Measurements from ENCODE around the gene HTT. TPM values are rescaled to one million over a fixed set of nuclear protein-coding genes. Genes with fewer than 3 reads are reported as not detected.
A peak's percentile ranks its signal among the peaks of the same experiment; 100 is the strongest.

HTT gene
- total and polyA plus RNA-seq, 2 of the 13 experiments (the other 11 are each of a cell fraction or from before 2014, with no cell fraction given), result 17.5 to 19.5 TPM

DNA sequence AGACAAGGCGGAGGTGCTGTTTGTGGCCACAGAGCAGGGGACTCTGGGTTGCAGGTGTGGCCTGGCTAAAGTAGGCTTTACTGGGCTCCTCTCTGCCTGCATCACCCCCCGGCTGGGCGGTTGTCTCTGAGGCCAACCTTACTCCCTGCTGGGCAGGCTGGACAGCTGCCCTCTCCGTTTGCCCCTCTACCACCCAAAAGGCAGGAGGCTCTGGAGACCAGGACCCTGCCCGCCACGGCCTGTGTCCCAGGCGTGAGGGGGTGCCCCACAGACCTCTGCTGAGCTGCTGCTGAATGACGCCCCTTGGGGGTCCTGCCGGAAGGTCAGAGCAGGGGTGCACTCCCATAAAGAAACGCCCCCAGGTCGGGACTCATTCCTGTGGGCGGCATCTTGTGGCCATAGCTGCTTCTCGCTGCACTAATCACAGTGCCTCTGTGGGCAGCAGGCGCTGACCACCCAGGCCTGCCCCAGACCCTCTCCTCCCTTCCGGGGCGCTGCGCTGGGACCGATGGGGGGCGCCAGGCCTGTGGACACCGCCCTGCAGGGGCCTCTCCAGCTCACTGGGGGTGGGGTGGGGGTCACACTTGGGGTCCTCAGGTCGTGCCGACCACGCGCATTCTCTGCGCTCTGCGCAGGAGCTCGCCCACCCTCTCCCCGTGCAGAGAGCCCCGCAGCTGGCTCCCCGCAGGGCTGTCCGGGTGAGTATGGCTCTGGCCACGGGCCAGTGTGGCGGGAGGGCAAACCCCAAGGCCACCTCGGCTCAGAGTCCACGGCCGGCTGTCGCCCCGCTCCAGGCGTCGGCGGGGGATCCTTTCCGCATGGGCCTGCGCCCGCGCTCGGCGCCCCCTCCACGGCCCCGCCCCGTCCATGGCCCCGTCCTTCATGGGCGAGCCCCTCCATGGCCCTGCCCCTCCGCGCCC is 1.1 kb upstream of the HTT start (continued):
- TF ChIP-seq, protein P1, sequence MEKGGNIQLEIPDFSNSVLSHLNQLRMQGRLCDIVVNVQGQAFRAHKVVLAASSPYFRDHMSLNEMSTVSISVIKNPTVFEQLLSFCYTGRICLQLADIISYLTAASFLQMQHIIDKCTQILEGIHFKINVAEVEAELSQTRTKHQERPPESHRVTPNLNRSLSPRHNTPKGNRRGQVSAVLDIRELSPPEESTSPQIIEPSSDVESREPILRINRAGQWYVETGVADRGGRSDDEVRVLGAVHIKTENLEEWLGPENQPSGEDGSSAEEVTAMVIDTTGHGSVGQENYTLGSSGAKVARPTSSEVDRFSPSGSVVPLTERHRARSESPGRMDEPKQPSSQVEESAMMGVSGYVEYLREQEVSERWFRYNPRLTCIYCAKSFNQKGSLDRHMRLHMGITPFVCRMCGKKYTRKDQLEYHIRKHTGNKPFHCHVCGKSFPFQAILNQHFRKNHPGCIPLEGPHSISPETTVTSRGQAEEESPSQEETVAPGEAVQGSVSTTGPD (CRISPR knock-in tag; IDR thresholded peaks at IDR 0.05), result no peak; the same call in 1 of the 2 replicates
- TF ChIP-seq ZNF331 (CRISPR knock-in tag; IDR thresholded peaks at IDR 0.05) (peak; percentile 64), FOXK2 (IDR thresholded peaks at IDR 0.05) (no peak), ZNF614 (CRISPR knock-in tag; IDR thresholded peaks at IDR 0.05; ENCODE audit: borderline replicate concordance) (no peak), ZFP37 (CRISPR knock-in tag; IDR thresholded peaks at IDR 0.05; ENCODE audit: borderline replicate concordance) (no peak), NFE2 (CRISPR knock-in tag; IDR thresholded peaks at IDR 0.05) (no peak)
- TF ChIP-seq, protein P2, sequence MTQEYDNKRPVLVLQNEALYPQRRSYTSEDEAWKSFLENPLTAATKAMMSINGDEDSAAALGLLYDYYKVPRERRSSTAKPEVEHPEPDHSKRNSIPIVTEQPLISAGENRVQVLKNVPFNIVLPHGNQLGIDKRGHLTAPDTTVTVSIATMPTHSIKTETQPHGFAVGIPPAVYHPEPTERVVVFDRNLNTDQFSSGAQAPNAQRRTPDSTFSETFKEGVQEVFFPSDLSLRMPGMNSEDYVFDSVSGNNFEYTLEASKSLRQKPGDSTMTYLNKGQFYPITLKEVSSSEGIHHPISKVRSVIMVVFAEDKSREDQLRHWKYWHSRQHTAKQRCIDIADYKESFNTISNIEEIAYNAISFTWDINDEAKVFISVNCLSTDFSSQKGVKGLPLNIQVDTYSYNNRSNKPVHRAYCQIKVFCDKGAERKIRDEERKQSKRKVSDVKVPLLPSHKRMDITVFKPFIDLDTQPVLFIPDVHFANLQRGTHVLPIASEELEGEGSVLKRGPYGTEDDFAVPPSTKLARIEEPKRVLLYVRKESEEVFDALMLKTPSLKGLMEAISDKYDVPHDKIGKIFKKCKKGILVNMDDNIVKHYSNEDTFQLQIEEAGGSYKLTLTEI (CRISPR knock-in tag; conservative IDR thresholded peaks at IDR 0.05), result no peak
- TF ChIP-seq, protein P3, sequence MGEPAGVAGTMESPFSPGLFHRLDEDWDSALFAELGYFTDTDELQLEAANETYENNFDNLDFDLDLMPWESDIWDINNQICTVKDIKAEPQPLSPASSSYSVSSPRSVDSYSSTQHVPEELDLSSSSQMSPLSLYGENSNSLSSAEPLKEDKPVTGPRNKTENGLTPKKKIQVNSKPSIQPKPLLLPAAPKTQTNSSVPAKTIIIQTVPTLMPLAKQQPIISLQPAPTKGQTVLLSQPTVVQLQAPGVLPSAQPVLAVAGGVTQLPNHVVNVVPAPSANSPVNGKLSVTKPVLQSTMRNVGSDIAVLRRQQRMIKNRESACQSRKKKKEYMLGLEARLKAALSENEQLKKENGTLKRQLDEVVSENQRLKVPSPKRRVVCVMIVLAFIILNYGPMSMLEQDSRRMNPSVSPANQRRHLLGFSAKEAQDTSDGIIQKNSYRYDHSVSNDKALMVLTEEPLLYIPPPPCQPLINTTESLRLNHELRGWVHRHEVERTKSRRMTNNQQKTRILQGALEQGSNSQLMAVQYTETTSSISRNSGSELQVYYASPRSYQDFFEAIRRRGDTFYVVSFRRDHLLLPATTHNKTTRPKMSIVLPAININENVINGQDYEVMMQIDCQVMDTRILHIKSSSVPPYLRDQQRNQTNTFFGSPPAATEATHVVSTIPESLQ (CRISPR knock-in tag; conservative IDR thresholded peaks at IDR 0.05), result no peak

Measured in HepG2 (cell line).